Measurements from ENCODE around the gene FAXC.

Gene FAXC

GRCh38 chr6:99305021-99305554 lies 44.4 kb downstream of the FAXC start:
- no peak for DNase-seq
- Histone ChIP-seq H3K4me1 (no peaks in the 10 kb centered on the region), H3K4me3 (ENCODE audit: low read depth, low read length) (no peak overlapping the region), H3K27me3 (no peaks in the 10 kb centered on the region), H3K36me3 (no peaks in the 10 kb centered on the region), H3K9me3 (no peaks in the 10 kb centered on the region)
- no peak for TF ChIP-seq CTCF (IDR thresholded peaks at IDR 0.05; ENCODE audit: low read depth, low read length)

GRCh38 chr6:99297415-99297814 lies 52.1 kb downstream of the FAXC start:
- DNase-seq = no peak
- Histone ChIP-seq H3K27me3 (no peaks in the 10 kb centered on the region), H3K9me3 (no peaks in the 10 kb centered on the region), H3K4me1 (no peaks in the 10 kb centered on the region), H3K4me3 (ENCODE audit: low read depth, low read length) (no peak overlapping the region), H3K36me3 (no peaks in the 10 kb centered on the region)
- no peak for TF ChIP-seq CTCF (IDR thresholded peaks at IDR 0.05; ENCODE audit: low read depth, low read length)

- no peak for DNase-seq
- no peak for TF ChIP-seq CTCF (IDR thresholded peaks at IDR 0.05; ENCODE audit: low read depth, low read length)
- H3K36me3 ChIP-seq = no peaks in the 10 kb centered on the region
- no peaks in the 10 kb centered on the region for H3K4me1 ChIP-seq
- no peaks in the 10 kb centered on the region for H3K27me3 ChIP-seq
- H3K4me3 ChIP-seq (ENCODE audit: low read depth, low read length) = no peak overlapping the region
- H3K9me3 ChIP-seq = no peaks in the 10 kb centered on the region
These were observed 52.5 kb downstream of the FAXC start for GRCh38 chr6:99297006-99297405.

GRCh38 chr6:99296261-99296660 lies 53.2 kb downstream of the FAXC start:
- no peaks in the 10 kb centered on the region for H3K4me1 ChIP-seq
- no peaks in the 10 kb centered on the region for H3K36me3 ChIP-seq
- TF ChIP-seq CTCF (IDR thresholded peaks at IDR 0.05; ENCODE audit: low read depth, low read length) = no peak
- no peak overlapping the region for H3K4me3 ChIP-seq (ENCODE audit: low read depth, low read length)
- H3K27me3 ChIP-seq = no peaks in the 10 kb centered on the region
- DNase-seq = no peak
- no peaks in the 10 kb centered on the region for H3K9me3 ChIP-seq

GRCh38 chr6:99295276-99295675 lies 54.2 kb downstream of the FAXC start:
- no peaks in the 10 kb centered on the region for H3K27me3 ChIP-seq
- H3K4me1 ChIP-seq = no peaks in the 10 kb centered on the region
- peaks cover 3% of the 10 kb centered on the region; the same call in 1 of the 2 replicates for H3K36me3 ChIP-seq
- DNase-seq = no peak
- no peak overlapping the region for H3K4me3 ChIP-seq (ENCODE audit: low read depth, low read length)
- H3K9me3 ChIP-seq = no peaks in the 10 kb centered on the region
- no peak for TF ChIP-seq CTCF (IDR thresholded peaks at IDR 0.05; ENCODE audit: low read depth, low read length)

- Histone ChIP-seq H3K9me3 (no peaks in the 10 kb centered on the region), H3K36me3 (peaks cover 3% of the 10 kb centered on the region; the same call in 1 of the 2 replicates), H3K4me3 (ENCODE audit: low read depth, low read length) (no peak overlapping the region), H3K27me3 (no peaks in the 10 kb centered on the region), H3K4me1 (no peaks in the 10 kb centered on the region)
- no peak for TF ChIP-seq CTCF (IDR thresholded peaks at IDR 0.05; ENCODE audit: low read depth, low read length)
- DNase-seq = no peak
These were observed 54.7 kb downstream of the FAXC start for GRCh38 chr6:99294786-99295185.
